SK-N-SH (cell line): ENCODE results near the gene PDE9A. TPM values are rescaled to one million over a fixed set of nuclear protein-coding genes. Genes with fewer than 3 reads are reported as not detected.

Experiments
- CTCF ChIA-PET: fragments of 300-600, 350-600 bp; formaldehyde crosslinking; extraction: SDS; loops from one replicate; lab custom pipeline; 2021; lab: Yijun Ruan, JAX
- POLR2A ChIA-PET: fragments of 350-600 bp; sonication (Branson Sonifier 250); formaldehyde crosslinking; extraction: SDS; loops from one replicate; lab custom pipeline; 2020; ENCODE audit warnings: antibody characterized with exemption, inconsistent platforms; lab: Yijun Ruan, JAX
- DNase-seq: peaks from one replicate; pipeline ENCODE4 v3.0.0; 2012
- H2AFZ ChIP-seq: fragments of 200-600 bp; sonication (generic); 2 replicates; pipeline ENCODE4 v1.8.1; 2016; ENCODE audit warnings: antibody characterized with exemption, mild to moderate bottlenecking, low read depth
- H3F3A ChIP-seq: fragments of 200-600 bp; sonication (generic); replicated peaks from 2 replicates; pipeline ENCODE3; 2016; ENCODE audit warnings: antibody characterized with exemption, mild to moderate bottlenecking; ENCODE audit not compliant: insufficient read depth
- H3K27ac ChIP-seq, 2 experiments: fragments of 200-500 bp in 1 of 2; fragments of 200-600 bp in 1 of 2; sonication (Bioruptor generic) in 1 of 2; sonication (generic), shearing (Covaris generic) in 1 of 2; 2 replicates each; pipeline versions ENCODE4 v1.5.1 to v1.6.1; 2014 to 2016; ENCODE audit warnings: low read depth in 2 of 2, inconsistent platforms in 1 of 2, low read length in 1 of 2, mild to moderate bottlenecking in 1 of 2, mixed read lengths in 1 of 2
- H3K27me3 ChIP-seq: fragments of 200-600 bp; sonication (generic), shearing (Covaris generic); 2 replicates; pipeline ENCODE4 v1.6.1; 2016; ENCODE audit warnings: mixed run types; ENCODE audit not compliant: insufficient read depth
- H3K36me3 ChIP-seq, 2 experiments: fragments of 200-500 bp in 1 of 2; fragments of 200-600 bp in 1 of 2; sonication (Bioruptor generic) in 1 of 2; sonication (generic) in 1 of 2; replicated peaks in 1 of 2; 2 replicates each; pipeline versions ENCODE3 to v1.5.1; 2014 to 2016; ENCODE audit warnings: low read length in 1 of 2, mild to moderate bottlenecking in 1 of 2; ENCODE audit not compliant: insufficient read depth in 2 of 2, control insufficient read depth in 1 of 2
- H3K4me1 ChIP-seq, 2 experiments: fragments of 200-500 bp in 1 of 2; fragments of 200-600 bp in 1 of 2; sonication (Bioruptor generic) in 1 of 2; sonication (generic), shearing (Covaris generic) in 1 of 2; 2 replicates each; pipeline versions ENCODE4 v1.5.1 to v1.6.1; 2014 to 2016; ENCODE audit warnings: low read depth in 1 of 2, low read length in 1 of 2, mixed run types in 1 of 2; ENCODE audit not compliant: insufficient read depth in 2 of 2, control insufficient read depth in 1 of 2
- H3K4me2 ChIP-seq: fragments of 200-600 bp; sonication (generic), shearing (Covaris generic); 2 replicates; pipeline ENCODE4 v1.6.1; 2017; ENCODE audit warnings: mixed run types
- H3K4me3 ChIP-seq, 2 experiments: fragments of 200-500 bp in 1 of 2; fragments of 200-600 bp in 1 of 2; sonication (Bioruptor generic) in 1 of 2; sonication (generic), shearing (Covaris generic) in 1 of 2; 2 replicates each; pipeline versions ENCODE4 v1.5.1 to v1.8.1; 2014 to 2016; ENCODE audit warnings: low read depth in 2 of 2, inconsistent platforms in 1 of 2, low read length in 1 of 2, mild to moderate bottlenecking in 1 of 2, mixed read lengths in 1 of 2, moderate library complexity in 1 of 2
- H3K79me2 ChIP-seq: fragments of 200-600 bp; sonication (generic); 2 replicates; pipeline ENCODE4 v1.8.1; 2017; ENCODE audit warnings: mild to moderate bottlenecking; ENCODE audit not compliant: insufficient read depth
- H3K9ac ChIP-seq: fragments of 200-600 bp; sonication (generic); 2 replicates; pipeline ENCODE4 v1.6.1; 2017; ENCODE audit warnings: mixed run types
- H3K9me2 ChIP-seq: fragments of 200-600 bp; sonication (generic); 2 replicates; pipeline ENCODE4 v1.6.1; 2017; ENCODE audit warnings: mixed run types
- H3K9me3 ChIP-seq: fragments of 200-600 bp; sonication (generic); 2 replicates; pipeline ENCODE4 v1.6.1; 2017; ENCODE audit warnings: mixed run types, mild to moderate bottlenecking, moderate library complexity
- H4K20me1 ChIP-seq: fragments of 200-600 bp; sonication (generic); 2 replicates; pipeline ENCODE4 v1.6.1; 2017; ENCODE audit warnings: mild to moderate bottlenecking, mixed run types; ENCODE audit not compliant: insufficient read depth
- ELF1 ChIP-seq: IDR thresholded peaks from 2 replicates; pipeline ENCODE4 v1.4.0; 2012
- EP300 ChIP-seq, 2 experiments: IDR thresholded peaks; 2 replicates each; pipeline versions ENCODE4 v1.4.0 to v1.6.1; 2012; ENCODE audit warnings: borderline replicate concordance in 1 of 2, low read depth in 1 of 2, low read length in 1 of 2
- FOSL2 ChIP-seq: IDR thresholded peaks from 2 replicates; pipeline ENCODE4 v1.4.0; 2012; ENCODE audit warnings: low read depth, mild to moderate bottlenecking, moderate library complexity, borderline replicate concordance
- NFIC ChIP-seq: IDR thresholded peaks from 2 replicates; pipeline ENCODE4 v1.4.0; 2012; ENCODE audit warnings: borderline replicate concordance
- NRF1 ChIP-seq: IDR thresholded peaks from 2 replicates; pipeline ENCODE4 v1.6.1; 2012; ENCODE audit warnings: low read depth, mild to moderate bottlenecking, low read length
- RCOR1 ChIP-seq: fragments of 150-350 bp; IDR thresholded peaks from 2 replicates; pipeline ENCODE4 v1.6.1; 2017; ENCODE audit warnings: antibody characterized with exemption, low read length
- RFX5 ChIP-seq: IDR thresholded peaks from 2 replicates; pipeline ENCODE4 v1.6.1; 2012; ENCODE audit warnings: mild to moderate bottlenecking, improper control_type of control experiment, low read length
- SIN3A ChIP-seq: IDR thresholded peaks from 2 replicates; pipeline ENCODE4 v1.6.1; 2012; ENCODE audit warnings: low read depth, mild to moderate bottlenecking, low read length, moderate library complexity, borderline replicate concordance
- SMC3 ChIP-seq: IDR thresholded peaks from 2 replicates; pipeline ENCODE4 v1.6.1; 2012; ENCODE audit warnings: low read depth, low read length, improper control_type of control experiment
- TAF1 ChIP-seq: IDR thresholded peaks from 2 replicates; pipeline ENCODE4 v1.6.1; 2012; ENCODE audit warnings: low read depth, mild to moderate bottlenecking, low read length, moderate library complexity, borderline replicate concordance
- TEAD4 ChIP-seq: IDR thresholded peaks from 2 replicates; pipeline ENCODE4 v1.4.0; 2012; ENCODE audit warnings: mild to moderate bottlenecking, borderline replicate concordance; ENCODE audit not compliant: insufficient read depth
- USF1 ChIP-seq: IDR thresholded peaks from 2 replicates; pipeline ENCODE4 v1.4.0; 2012; ENCODE audit warnings: low read depth, borderline replicate concordance
- ZBTB33 ChIP-seq: IDR thresholded peaks from 2 replicates; pipeline ENCODE4 v1.4.0; 2012; ENCODE audit warnings: low read depth, borderline replicate concordance
- WGBS: methylation state at CpG from one replicate; pipeline ENCODE4 v1.1.6; 2017; ENCODE audit warnings: low lambda C conversion rate; 5-methylcytosine and 5-hydroxymethylcytosine counted together
- polyA plus RNA-seq, 3 experiments: library from polyadenylated mRNA; depleted of rRNA; stranded (reverse); fragments of >200 nt; gene quantifications; 2 replicates each; pipeline ENCODE4 v1.2.3, GENCODE V29; 2012
- TF ChIP-seq, protein P1 (sequence below): fragments of 200-600 bp; sonication (generic); IDR thresholded peaks from 2 replicates; pipeline ENCODE4 v1.6.1; 2017; ENCODE audit warnings: antibody characterized with exemption, mild to moderate bottlenecking, moderate library complexity
- TF ChIP-seq, protein P2 (sequence below): IDR thresholded peaks from 2 replicates; pipeline ENCODE4 v1.4.0; 2012; ENCODE audit warnings: low read depth

The PDE9A gene
- polyA plus RNA-seq, 1 of the 3 experiments (the other 2 are of a cell fraction) = 0.28 TPM

DNA sequence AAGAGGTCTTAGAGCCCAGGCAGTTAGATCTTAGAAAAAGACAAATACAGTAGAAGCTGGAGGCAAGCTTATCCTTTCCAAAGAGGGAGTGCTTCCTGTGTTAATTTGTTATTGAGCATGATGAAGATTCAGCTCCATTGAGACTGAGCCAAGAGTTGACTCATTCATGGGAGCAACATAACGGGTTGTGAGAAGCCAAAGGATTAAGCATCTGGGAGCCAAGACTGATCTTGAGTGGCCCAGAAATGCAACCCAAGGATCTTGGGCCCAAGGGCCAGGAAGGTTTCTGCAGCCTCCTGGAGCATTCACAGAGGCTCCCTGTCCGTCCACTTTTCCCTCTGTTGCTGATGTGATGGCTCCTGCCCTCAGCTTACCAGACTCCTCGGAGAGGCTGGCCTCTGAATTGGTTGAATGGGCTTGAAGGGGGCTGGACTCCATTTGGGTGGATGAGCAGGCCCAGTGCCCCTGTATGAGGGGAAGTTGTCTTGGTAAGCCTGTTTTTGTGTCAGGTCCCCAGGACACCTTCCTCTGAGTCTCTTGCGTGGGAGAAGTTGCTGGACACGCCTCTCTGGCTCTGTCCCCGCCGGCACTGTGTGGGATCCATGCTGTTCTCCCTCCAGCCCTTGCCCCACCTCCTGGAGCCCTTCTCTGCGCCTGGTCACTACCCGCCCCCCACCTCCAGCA, 42.4 kb downstream of the PDE9A start:
- no peaks in the 10 kb centered on the region for H3K9me2 ChIP-seq
- H3K27me3 ChIP-seq = no peaks in the 10 kb centered on the region
- ChIA-PET POLR2A (interaction anchor here (1.1 kb wide), 1 partner anchor 43 kb away, joined by 3 read pairs; no protein-coding TSS in a partner anchor), CTCF (interaction anchor here (1.1 kb wide), 1 partner anchor 82 kb away, joined by 3 read pairs; no protein-coding TSS in a partner anchor)
- H3K4me2 ChIP-seq = no peak overlapping the region
- no peak overlapping the region for H3K27ac ChIP-seq
- H3K4me1 ChIP-seq = no peaks in the 10 kb centered on the region
- no peak overlapping the region for H3K9ac ChIP-seq
- no peak overlapping the region for H2AFZ ChIP-seq
- H4K20me1 ChIP-seq = no peaks in the 10 kb centered on the region
- no peaks in the 10 kb centered on the region for H3F3A ChIP-seq
- DNase-seq = no peak
- no peak for TF ChIP-seq EP300 (IDR thresholded peaks at IDR 0.05; ENCODE audit: borderline replicate concordance in 1 of 2, low read depth in 1 of 2, low read length in 1 of 2)
- TF ChIP-seq RFX5 = no peak
- TF ChIP-seq RCOR1 = no peak
- no peak for TF ChIP-seq NFIC
- TF ChIP-seq SIN3A = no peak
- no peak for TF ChIP-seq TEAD4
- no peak for TF ChIP-seq SMC3
- TF ChIP-seq TAF1 = no peak
- TF ChIP-seq FOSL2 = no peak
- TF ChIP-seq, protein P1, sequence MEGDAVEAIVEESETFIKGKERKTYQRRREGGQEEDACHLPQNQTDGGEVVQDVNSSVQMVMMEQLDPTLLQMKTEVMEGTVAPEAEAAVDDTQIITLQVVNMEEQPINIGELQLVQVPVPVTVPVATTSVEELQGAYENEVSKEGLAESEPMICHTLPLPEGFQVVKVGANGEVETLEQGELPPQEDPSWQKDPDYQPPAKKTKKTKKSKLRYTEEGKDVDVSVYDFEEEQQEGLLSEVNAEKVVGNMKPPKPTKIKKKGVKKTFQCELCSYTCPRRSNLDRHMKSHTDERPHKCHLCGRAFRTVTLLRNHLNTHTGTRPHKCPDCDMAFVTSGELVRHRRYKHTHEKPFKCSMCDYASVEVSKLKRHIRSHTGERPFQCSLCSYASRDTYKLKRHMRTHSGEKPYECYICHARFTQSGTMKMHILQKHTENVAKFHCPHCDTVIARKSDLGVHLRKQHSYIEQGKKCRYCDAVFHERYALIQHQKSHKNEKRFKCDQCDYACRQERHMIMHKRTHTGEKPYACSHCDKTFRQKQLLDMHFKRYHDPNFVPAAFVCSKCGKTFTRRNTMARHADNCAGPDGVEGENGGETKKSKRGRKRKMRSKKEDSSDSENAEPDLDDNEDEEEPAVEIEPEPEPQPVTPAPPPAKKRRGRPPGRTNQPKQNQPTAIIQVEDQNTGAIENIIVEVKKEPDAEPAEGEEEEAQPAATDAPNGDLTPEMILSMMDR = no peak
- TF ChIP-seq, protein P2, sequence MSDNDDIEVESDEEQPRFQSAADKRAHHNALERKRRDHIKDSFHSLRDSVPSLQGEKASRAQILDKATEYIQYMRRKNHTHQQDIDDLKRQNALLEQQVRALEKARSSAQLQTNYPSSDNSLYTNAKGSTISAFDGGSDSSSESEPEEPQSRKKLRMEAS = no peak
- no peak for TF ChIP-seq ZBTB33
- TF ChIP-seq ELF1 = no peak
- TF ChIP-seq USF1 = no peak
- TF ChIP-seq NRF1 = no peak
- no peaks in the 10 kb centered on the region for H3K9me3 ChIP-seq
- no peak overlapping the region for H3K4me3 ChIP-seq
- H3K36me3 ChIP-seq = no peaks in the 10 kb centered on the region
- 49% methylated on average over 7 of the region's 9 CpGs for WGBS
- H3K79me2 ChIP-seq = no peaks in the 10 kb centered on the region
